ENCODE results near the gene HINT3.

The HINT3 gene

GRCh38 chr6:125985979-125986300 lies 29.4 kb downstream of the HINT3 start:
- H3K4me3 ChIP-seq (ENCODE audit: low read depth, low read length), result peak overlapping the region; percentile 96
- TF ChIP-seq, protein P1, sequence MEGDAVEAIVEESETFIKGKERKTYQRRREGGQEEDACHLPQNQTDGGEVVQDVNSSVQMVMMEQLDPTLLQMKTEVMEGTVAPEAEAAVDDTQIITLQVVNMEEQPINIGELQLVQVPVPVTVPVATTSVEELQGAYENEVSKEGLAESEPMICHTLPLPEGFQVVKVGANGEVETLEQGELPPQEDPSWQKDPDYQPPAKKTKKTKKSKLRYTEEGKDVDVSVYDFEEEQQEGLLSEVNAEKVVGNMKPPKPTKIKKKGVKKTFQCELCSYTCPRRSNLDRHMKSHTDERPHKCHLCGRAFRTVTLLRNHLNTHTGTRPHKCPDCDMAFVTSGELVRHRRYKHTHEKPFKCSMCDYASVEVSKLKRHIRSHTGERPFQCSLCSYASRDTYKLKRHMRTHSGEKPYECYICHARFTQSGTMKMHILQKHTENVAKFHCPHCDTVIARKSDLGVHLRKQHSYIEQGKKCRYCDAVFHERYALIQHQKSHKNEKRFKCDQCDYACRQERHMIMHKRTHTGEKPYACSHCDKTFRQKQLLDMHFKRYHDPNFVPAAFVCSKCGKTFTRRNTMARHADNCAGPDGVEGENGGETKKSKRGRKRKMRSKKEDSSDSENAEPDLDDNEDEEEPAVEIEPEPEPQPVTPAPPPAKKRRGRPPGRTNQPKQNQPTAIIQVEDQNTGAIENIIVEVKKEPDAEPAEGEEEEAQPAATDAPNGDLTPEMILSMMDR (IDR thresholded peaks at IDR 0.05; ENCODE audit: insufficient read depth, low read depth, low read length, missing control alignments), result no peak

GRCh38 chr6:125986301-125987025 lies 29.9 kb downstream of the HINT3 start, which contains the start of gene TRMT11:
Gene TRMT11 (plus strand): TSS chr6:125986540. CDS start chr6:125986551, 11 bp downstream.
- peak; percentile 94 for DNase-seq (ENCODE audit: low read depth)
- peak within 1 kb of the TSS; percentile 96 for H3K4me3 ChIP-seq (ENCODE audit: low read depth, low read length)
- TF ChIP-seq, protein P1 (IDR thresholded peaks at IDR 0.05; ENCODE audit: insufficient read depth, low read depth, low read length, missing control alignments), result no peak

More at GRCh38 chr6:125985979-125986300, 29.4 kb downstream of the HINT3 start:
- no peak for DNase-seq (ENCODE audit: low read depth)

DNA sequence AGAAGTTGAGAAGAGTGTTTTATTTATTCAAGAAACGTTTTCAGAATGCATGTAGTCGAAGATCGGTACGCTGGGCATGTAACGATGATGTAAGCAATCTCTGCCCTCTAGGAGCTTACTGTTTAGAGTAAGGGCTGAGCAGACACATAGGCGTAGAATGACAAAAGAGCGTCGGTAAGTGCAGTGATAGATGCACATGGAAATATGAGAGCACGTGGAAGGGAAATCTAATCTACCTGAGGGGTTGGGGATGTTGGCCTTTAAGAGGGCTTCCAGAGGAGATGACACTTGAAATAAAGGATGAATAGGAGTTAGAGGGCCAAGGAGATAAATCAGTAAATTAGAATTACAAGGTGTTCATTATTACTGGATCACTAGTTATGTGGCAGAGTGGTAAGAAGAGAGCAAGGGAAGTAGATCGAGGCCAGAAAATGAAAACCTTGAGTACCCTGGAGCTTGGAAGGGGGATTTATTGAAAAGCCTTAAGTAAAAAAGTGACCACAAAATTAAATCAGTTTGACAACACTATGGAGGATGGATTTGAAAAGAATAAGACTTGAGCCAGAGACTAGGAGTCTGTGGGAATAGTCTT lies 30.6 kb downstream of the HINT3 start:
- peak; percentile 61 for DNase-seq (ENCODE audit: low read depth)
- TF ChIP-seq, protein P1 (IDR thresholded peaks at IDR 0.05; ENCODE audit: insufficient read depth, low read depth, low read length, missing control alignments), result no peak
- H3K4me3 ChIP-seq (ENCODE audit: low read depth, low read length), result peak overlapping the region; percentile 96

GRCh38 chr6:125988280-125988679 lies 31.7 kb downstream of the HINT3 start:
- H3K4me3 ChIP-seq (ENCODE audit: low read depth, low read length), result peak overlapping the region; percentile 96; the same call in 1 of the 2 replicates
- DNase-seq (ENCODE audit: low read depth), result no peak
- TF ChIP-seq, protein P1 (IDR thresholded peaks at IDR 0.05; ENCODE audit: insufficient read depth, low read depth, low read length, missing control alignments), result no peak

- no peak overlapping the region for H3K4me3 ChIP-seq (ENCODE audit: low read depth, low read length)
- TF ChIP-seq, protein P1 (IDR thresholded peaks at IDR 0.05; ENCODE audit: insufficient read depth, low read depth, low read length, missing control alignments), result no peak
- DNase-seq (ENCODE audit: low read depth), result no peak
These were observed 33.1 kb downstream of the HINT3 start for GRCh38 chr6:125989631-125990030.

DNA sequence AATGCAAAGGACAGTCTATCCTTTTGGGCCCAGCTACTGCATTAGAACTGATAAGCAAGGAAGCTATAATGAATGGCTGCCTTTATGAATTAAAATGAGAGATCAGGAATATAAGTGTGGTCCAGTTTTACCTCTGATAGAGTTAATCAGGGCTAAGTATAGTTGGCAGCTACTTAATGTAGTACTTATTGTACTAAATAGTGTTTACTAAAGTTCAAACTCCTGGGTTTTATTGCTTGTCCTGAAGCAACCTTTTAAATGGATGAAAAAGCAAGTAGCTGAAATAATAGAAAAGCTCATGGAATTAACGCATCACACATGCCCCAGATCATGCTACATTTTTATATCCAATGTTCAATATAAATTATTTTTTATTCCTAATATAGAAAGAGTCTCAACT lies 35.1 kb downstream of the HINT3 start:
- TF ChIP-seq, protein P1 (IDR thresholded peaks at IDR 0.05; ENCODE audit: insufficient read depth, low read depth, low read length, missing control alignments), result no peak
- no peak for DNase-seq (ENCODE audit: low read depth)
- H3K4me3 ChIP-seq (ENCODE audit: low read depth, low read length), result no peak overlapping the region

All from GM12865 (cell line).